ENCODE results near the gene EXD3. TPM values are rescaled to one million over a fixed set of nuclear protein-coding genes. Genes with fewer than 3 reads are reported as not detected.
A peak's percentile ranks its signal among the peaks of the same experiment; 100 is the strongest.

The EXD3 gene
- total and polyA plus RNA-seq, 2 of the 13 experiments (the other 11 are each of a cell fraction or from before 2014, with no cell fraction given): 2.7 to 4.8 TPM

DNA sequence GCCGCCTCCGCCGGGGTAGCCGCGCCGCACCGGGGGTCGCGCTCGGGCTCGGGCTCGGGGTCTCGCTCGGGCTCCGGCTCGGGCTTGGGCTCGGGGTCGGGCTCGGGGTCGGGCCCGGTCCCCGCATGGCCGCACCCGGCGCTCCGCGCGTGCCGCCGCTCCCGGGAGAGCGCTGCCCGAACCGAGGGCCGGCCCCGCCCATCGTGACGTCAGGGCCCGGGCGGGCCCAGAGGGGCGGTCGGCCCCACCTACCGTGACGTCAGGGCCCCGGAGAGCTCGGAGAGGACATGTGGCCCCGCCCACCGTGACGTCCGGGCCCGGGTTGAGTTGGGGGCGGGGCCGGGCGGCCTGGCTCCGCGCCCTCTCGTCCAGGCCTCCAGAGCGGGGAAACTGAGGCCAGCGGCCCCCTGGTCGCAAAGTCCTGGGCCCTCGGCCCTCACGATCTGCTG lies 36.2 kb upstream of the EXD3 start, which contains the start of gene NSMF (continued):
- TF ChIP-seq ZNF441 (CRISPR knock-in tag; IDR thresholded peaks at IDR 0.05; ENCODE audit: borderline replicate concordance): no peak
- TF ChIP-seq ISX (CRISPR knock-in tag; conservative IDR thresholded peaks at IDR 0.05): no peak
- no peak for TF ChIP-seq ZNF510 (CRISPR knock-in tag; IDR thresholded peaks at IDR 0.05; ENCODE audit: low read depth)
- TF ChIP-seq BORCS8-MEF2B (CRISPR knock-in tag; IDR thresholded peaks at IDR 0.05): no peak
- no peak for TF ChIP-seq SMAD1 (CRISPR knock-in tag; IDR thresholded peaks at IDR 0.05; ENCODE audit: borderline replicate concordance, low read depth)
- TF ChIP-seq NR2C2 (CRISPR knock-in tag; IDR thresholded peaks at IDR 0.05; ENCODE audit: borderline replicate concordance): no peak
- TF ChIP-seq ZNF382 (CRISPR knock-in tag; IDR thresholded peaks at IDR 0.05; ENCODE audit: borderline replicate concordance): no peak
- TF ChIP-seq TP53 (CRISPR knock-in tag; conservative IDR thresholded peaks at IDR 0.05): no peak
- TF ChIP-seq, protein P1, sequence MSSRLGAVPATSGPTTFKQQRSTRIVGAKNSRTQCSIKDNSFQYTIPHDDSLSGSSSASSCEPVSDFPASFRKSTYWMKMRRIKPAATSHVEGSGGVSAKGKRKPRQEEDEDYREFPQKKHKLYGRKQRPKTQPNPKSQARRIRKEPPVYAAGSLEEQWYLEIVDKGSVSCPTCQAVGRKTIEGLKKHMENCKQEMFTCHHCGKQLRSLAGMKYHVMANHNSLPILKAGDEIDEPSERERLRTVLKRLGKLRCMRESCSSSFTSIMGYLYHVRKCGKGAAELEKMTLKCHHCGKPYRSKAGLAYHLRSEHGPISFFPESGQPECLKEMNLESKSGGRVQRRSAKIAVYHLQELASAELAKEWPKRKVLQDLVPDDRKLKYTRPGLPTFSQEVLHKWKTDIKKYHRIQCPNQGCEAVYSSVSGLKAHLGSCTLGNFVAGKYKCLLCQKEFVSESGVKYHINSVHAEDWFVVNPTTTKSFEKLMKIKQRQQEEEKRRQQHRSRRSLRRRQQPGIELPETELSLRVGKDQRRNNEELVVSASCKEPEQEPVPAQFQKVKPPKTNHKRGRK (CRISPR knock-in tag; IDR thresholded peaks at IDR 0.05): no peak
- TF ChIP-seq ZMYM3 (CRISPR knock-in tag; IDR thresholded peaks at IDR 0.05): no peak
- TF ChIP-seq, protein P2, sequence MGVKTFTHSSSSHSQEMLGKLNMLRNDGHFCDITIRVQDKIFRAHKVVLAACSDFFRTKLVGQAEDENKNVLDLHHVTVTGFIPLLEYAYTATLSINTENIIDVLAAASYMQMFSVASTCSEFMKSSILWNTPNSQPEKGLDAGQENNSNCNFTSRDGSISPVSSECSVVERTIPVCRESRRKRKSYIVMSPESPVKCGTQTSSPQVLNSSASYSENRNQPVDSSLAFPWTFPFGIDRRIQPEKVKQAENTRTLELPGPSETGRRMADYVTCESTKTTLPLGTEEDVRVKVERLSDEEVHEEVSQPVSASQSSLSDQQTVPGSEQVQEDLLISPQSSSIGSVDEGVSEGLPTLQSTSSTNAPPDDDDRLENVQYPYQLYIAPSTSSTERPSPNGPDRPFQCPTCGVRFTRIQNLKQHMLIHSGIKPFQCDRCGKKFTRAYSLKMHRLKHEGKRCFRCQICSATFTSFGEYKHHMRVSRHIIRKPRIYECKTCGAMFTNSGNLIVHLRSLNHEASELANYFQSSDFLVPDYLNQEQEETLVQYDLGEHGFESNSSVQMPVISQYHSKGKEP (CRISPR knock-in tag; IDR thresholded peaks at IDR 0.05): no peak
- TF ChIP-seq MAFK (conservative IDR thresholded peaks at IDR 0.05 in 1 of 2, IDR thresholded peaks at IDR 0.05 in 1 of 2; ENCODE audit: low read length in 2 of 2): no peak
- TF ChIP-seq ZNF570 (CRISPR knock-in tag; IDR thresholded peaks at IDR 0.05; ENCODE audit: borderline replicate concordance): no peak
- TF ChIP-seq MTA1 (CRISPR knock-in tag; IDR thresholded peaks at IDR 0.05; ENCODE audit: borderline replicate concordance): no peak
- no peak for TF ChIP-seq KIAA2018 (CRISPR knock-in tag; IDR thresholded peaks at IDR 0.05; ENCODE audit: borderline replicate concordance)
- no peak for TF ChIP-seq ZNF879 (CRISPR knock-in tag; IDR thresholded peaks at IDR 0.05)
- TF ChIP-seq ZKSCAN8 (CRISPR knock-in tag; IDR thresholded peaks at IDR 0.05; ENCODE audit: borderline replicate concordance): no peak
- 0 out of 2 replicates have a peak, but pooled peaks have one; percentile 17 for TF ChIP-seq MEIS2 (CRISPR knock-in tag; IDR thresholded peaks at IDR 0.05)
- TF ChIP-seq TBX2 (CRISPR knock-in tag; IDR thresholded peaks at IDR 0.05; ENCODE audit: borderline replicate concordance): no peak
